ENCODE measurements around the gene OR6C70.
"Not testable (repeated sequence)": the region's sequence is repeated elsewhere in the genome, so short reads cannot be mapped to it uniquely, and the experiment has no call there.

Gene OR6C70

GRCh38 chr12:55470088-55470829, at the start of gene OR6C70:
OR6C70 (minus strand) TSS chr12:55470138; CDS start chr12:55470138, 0 bp downstream.
- no peak for DNase-seq (ENCODE audit: low read depth in 2 of 2)

- DNase-seq (ENCODE audit: low read depth in 2 of 2), result no peak
Measured at GRCh38 chr12:55516391-55516790, 46.5 kb upstream of the OR6C70 start.

- no peak for DNase-seq (ENCODE audit: low read depth in 2 of 2)
Measured at GRCh38 chr12:55515696-55516095, 45.8 kb upstream of the OR6C70 start.

- DNase-seq (ENCODE audit: low read depth in 2 of 2), result no peak
Measured at GRCh38 chr12:55501601-55502000, 31.7 kb upstream of the OR6C70 start.

GRCh38 chr12:55499810-55500252, 29.9 kb upstream of the OR6C70 start:
- DNase-seq (ENCODE audit: low read depth in 2 of 2), result no peak

- DNase-seq (ENCODE audit: low read depth in 2 of 2), result no peak
Measured at GRCh38 chr12:55499231-55499630, 29.3 kb upstream of the OR6C70 start.

- DNase-seq (ENCODE audit: low read depth in 2 of 2), result no peak
Measured at GRCh38 chr12:55495490-55495889, 25.6 kb upstream of the OR6C70 start.

GRCh38 chr12:55492078-55492477, 22.1 kb upstream of the OR6C70 start, which contains the start of gene OR6C68:
OR6C68 (plus strand) TSS chr12:55492378; CDS start chr12:55492378, 0 bp downstream.
- no peak for DNase-seq (ENCODE audit: low read depth in 2 of 2)

- not testable (repeated sequence) for DNase-seq (ENCODE audit: low read depth in 2 of 2)
Measured at GRCh38 chr12:55484284-55484683, 14.3 kb upstream of the OR6C70 start.

- DNase-seq (ENCODE audit: low read depth in 2 of 2), result not testable (repeated sequence)
Measured at GRCh38 chr12:55479136-55479535, 9.2 kb upstream of the OR6C70 start.

GRCh38 chr12:55472264-55472663, 2.3 kb upstream of the OR6C70 start:
- no peak for DNase-seq (ENCODE audit: low read depth in 2 of 2)

GRCh38 chr12:55469291-55469690, 647 bp downstream of the OR6C70 start:
- DNase-seq (ENCODE audit: low read depth in 2 of 2), result no peak

GRCh38 chr12:55467836-55468235, 2.1 kb downstream of the OR6C70 start:
- DNase-seq (ENCODE audit: low read depth in 2 of 2), result no peak

- DNase-seq (ENCODE audit: low read depth in 2 of 2), result not testable (repeated sequence)
Measured at GRCh38 chr12:55464926-55465325, 5.0 kb downstream of the OR6C70 start.

- no peak for DNase-seq (ENCODE audit: low read depth in 2 of 2)
Measured at GRCh38 chr12:55448825-55449224, 21.1 kb downstream of the OR6C70 start.

- no peak for DNase-seq (ENCODE audit: low read depth in 2 of 2)
Measured at GRCh38 chr12:55446326-55446725, 23.6 kb downstream of the OR6C70 start.

GRCh38 chr12:55445357-55445756, 24.6 kb downstream of the OR6C70 start:
- DNase-seq (ENCODE audit: low read depth in 2 of 2), result no peak

GRCh38 chr12:55443776-55444175, 26.2 kb downstream of the OR6C70 start, which contains the start of gene OR6C2:
OR6C2 (plus strand) TSS chr12:55444076; CDS start chr12:55452214, 8,138 bp downstream.
- no peak for DNase-seq (ENCODE audit: low read depth in 2 of 2)

GRCh38 chr12:55441233-55441632, 28.7 kb downstream of the OR6C70 start:
- not testable (repeated sequence) for DNase-seq (ENCODE audit: low read depth in 2 of 2)

GRCh38 chr12:55428331-55429243, 41.4 kb downstream of the OR6C70 start:
- DNase-seq (ENCODE audit: low read depth in 2 of 2), result no peak

- DNase-seq (ENCODE audit: low read depth in 2 of 2), result no peak
Measured at GRCh38 chr12:55425954-55426353, 44.0 kb downstream of the OR6C70 start, which contains the start of gene OR6C76. OR6C76 (plus strand) TSS chr12:55426254; CDS start chr12:55426254, 0 bp downstream.

- DNase-seq (ENCODE audit: low read depth in 2 of 2), result no peak
Measured at GRCh38 chr12:55420307-55420962, 49.5 kb downstream of the OR6C70 start.
